ENCODE measurements around the gene DIS3L2. TPM values are rescaled to one million over a fixed set of nuclear protein-coding genes. Genes with fewer than 3 reads are reported as not detected.
A peak's percentile ranks its signal among the peaks of the same experiment; 100 is the strongest.
"Not testable (repeated sequence)": the region's sequence is repeated elsewhere in the genome, so short reads cannot be mapped to it uniquely, and the experiment has no call there.

The DIS3L2 gene
- total RNA-seq, 1 experiment from 2014 or later = 20.2 TPM

DNA sequence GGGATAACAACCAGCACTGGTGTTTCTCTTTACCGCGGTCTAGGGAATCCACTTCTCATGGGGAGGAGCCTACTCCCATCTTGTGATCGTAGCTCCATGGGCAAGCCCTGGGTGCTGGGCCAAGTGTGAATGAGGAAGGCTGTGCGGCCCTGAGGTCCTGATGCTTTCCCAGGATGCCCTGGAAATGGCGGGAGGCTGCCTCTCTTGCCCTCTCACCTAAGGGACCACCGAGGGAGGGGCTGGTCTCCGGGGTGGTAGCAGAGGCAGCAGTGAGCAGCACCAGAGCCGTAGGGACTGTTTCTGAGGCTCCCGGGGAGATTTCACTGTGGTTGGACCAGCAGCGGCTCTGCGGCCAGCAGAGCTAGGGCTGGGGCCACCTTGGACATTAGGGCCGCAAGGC lies 19.8 kb upstream of the DIS3L2 start:
- no peak for DNase-seq (ENCODE audit: low read depth)
- in situ Hi-C loops (cut with HindIII; ENCODE audit: low pct_unique_long_range_greater_than_20kb, low sequenced_read_pairs) = no loop called here

DNA sequence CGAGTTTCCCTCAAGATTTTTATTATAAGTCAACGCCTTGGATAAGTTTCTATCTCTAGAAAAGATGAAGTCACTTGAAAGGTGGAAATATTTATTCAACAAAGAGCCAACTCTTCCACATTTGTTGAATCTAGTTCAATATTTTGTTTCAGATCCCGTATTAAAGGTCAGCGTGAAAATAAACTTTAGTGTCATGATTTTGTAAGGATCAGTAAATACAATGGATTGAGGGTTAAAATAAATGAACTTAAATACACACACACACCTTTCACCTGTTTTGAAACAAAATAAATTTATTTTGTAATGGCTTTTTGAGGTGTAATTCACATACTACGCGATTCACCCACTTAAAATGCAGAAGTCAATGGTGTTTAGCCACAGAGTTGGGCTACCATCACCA lies 19.3 kb upstream of the DIS3L2 start:
- no peak for DNase-seq (ENCODE audit: low read depth)
- in situ Hi-C loops (cut with HindIII; ENCODE audit: low pct_unique_long_range_greater_than_20kb, low sequenced_read_pairs) = no loop called here

DNA sequence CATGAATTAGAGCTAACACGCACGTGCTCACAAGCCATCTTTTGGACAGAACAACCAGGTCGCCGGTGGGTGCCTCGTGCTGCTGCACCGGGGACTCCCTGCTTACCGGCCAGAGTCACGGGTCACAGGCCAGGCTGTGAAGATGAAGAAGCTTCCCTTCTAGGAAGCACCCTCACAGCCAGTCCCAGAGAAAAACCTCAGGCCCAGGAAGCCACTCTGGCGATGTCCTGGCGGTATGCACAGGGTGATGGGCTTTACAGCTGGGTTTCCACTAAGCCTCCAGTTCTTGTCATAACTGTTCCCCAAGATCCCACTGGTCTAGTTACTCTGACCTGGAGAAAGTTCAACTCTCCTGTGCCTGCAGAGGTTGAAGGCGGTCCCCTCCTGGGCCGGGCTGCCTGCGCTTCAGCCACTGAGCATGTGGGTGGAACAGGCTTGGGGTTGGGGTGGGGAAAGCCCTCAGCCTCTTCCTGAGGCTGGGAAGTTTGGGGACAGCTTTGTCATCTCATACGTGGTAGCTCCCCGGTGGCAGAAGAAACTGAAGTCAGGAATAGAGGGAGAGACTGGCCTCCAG lies 15.2 kb upstream of the DIS3L2 start:
- no peak for DNase-seq (ENCODE audit: low read depth)
- in situ Hi-C loops (cut with HindIII; ENCODE audit: low pct_unique_long_range_greater_than_20kb, low sequenced_read_pairs) = no loop called here

DNA sequence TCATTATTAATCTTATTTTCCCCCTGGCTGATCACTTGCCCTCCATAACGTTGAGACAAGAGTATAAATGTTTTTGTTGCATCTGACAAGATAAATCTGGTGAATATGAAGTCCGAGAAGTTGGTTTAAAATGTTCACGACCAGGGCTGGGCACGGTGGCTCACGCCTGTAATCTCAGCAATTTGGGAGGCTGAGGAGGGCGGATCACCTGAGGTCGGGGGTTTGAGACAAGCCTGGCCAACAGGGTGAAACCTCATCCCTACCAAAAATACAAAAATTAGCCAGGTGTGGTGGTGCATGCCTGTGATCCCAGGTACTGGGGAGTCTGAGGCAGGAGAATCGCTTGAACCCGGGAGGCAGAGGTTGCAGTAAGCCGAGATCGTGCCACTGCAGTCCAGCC lies 14.4 kb upstream of the DIS3L2 start:
- in situ Hi-C loops (cut with HindIII; ENCODE audit: low pct_unique_long_range_greater_than_20kb, low sequenced_read_pairs) = not testable (repeated sequence)

DNA sequence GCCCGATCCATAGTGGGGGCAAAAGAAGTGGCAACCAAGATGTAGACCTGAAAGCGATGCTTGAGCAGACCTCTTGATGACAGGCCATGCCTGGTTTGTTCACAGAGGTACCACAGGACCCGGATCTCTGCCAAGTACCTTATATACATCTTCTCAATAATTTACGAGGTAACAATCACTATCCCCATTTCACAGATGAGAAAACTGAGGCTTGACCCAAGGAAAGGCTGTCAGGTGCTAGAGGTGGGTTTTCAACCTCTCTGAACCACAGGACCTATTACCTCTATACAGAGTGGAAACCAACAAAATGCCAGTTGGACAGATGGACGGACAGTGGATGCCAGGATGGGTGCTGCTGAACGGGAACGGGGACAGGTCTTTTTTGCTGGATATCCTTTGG lies 13.8 kb upstream of the DIS3L2 start:
- in situ Hi-C loops (cut with HindIII; ENCODE audit: low pct_unique_long_range_greater_than_20kb, low sequenced_read_pairs) = no loop called here
- DNase-seq (ENCODE audit: low read depth) = no peak

More for the DNA sequence above, 14.4 kb upstream of the DIS3L2 start:
- DNase-seq (ENCODE audit: low read depth) = not testable (repeated sequence)

DNA sequence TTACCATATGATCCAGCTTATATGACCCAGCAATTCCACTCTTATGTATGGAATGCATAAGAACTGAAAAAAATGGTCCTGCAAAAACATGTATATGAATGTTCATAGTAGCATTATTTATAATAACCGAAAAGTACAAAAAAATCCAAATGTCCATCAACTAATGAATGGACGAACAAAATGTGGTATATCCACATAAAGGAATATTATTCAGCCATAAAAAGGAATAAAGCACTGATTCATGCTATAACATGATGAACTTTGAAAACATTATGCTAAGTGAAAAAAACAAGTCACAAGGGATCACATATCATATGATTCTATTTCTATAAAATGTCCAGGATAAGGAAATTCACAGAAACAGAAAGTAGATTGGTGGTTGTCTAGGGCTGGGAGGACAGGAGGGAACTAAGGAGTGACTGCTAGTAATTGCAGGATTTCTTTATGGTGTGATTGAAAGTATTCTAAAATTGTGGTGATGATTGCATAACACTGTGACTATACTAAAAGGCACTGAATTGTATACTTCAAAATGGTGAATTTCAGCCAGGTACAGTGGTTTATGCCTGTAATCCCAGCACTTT lies 10.0 kb upstream of the DIS3L2 start:
- no peak for DNase-seq (ENCODE audit: low read depth)
- in situ Hi-C loops (cut with HindIII; ENCODE audit: low pct_unique_long_range_greater_than_20kb, low sequenced_read_pairs) = no loop called here

DNA sequence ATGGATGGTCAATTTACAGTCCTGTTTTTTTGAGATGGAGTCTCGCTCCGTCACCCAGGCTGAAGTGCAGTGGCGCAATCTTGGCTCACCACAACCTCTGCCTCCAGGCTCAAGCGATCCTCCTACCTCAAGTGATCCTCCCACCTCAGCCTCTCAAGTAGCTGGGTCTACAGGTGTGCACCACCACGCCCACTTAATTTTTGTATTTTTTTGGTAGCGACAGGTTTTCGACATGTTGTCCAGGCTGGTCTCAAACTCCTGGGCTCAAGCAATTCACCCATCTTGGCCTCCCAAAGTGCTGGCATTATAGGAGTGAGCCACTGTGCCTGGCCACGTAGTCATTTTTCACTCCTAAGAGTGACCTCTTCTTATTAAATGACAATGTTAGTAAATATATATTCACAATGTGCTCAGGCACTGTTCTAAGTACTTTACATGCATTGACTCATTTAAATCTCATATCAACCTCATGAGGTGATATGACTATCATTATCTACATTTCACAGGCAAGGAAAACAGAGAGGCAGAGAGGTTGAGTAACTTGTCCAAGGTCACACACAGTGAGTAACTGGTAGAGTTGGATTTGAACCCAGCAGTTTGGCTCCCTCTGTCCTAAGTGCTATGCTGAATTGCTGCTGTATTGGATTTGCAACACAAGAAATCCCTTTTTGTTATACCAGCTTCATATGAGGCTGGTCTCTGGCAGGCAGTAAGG lies 5.6 kb upstream of the DIS3L2 start:
- in situ Hi-C loops (cut with HindIII; ENCODE audit: low pct_unique_long_range_greater_than_20kb, low sequenced_read_pairs) = no loop called here

DNA sequence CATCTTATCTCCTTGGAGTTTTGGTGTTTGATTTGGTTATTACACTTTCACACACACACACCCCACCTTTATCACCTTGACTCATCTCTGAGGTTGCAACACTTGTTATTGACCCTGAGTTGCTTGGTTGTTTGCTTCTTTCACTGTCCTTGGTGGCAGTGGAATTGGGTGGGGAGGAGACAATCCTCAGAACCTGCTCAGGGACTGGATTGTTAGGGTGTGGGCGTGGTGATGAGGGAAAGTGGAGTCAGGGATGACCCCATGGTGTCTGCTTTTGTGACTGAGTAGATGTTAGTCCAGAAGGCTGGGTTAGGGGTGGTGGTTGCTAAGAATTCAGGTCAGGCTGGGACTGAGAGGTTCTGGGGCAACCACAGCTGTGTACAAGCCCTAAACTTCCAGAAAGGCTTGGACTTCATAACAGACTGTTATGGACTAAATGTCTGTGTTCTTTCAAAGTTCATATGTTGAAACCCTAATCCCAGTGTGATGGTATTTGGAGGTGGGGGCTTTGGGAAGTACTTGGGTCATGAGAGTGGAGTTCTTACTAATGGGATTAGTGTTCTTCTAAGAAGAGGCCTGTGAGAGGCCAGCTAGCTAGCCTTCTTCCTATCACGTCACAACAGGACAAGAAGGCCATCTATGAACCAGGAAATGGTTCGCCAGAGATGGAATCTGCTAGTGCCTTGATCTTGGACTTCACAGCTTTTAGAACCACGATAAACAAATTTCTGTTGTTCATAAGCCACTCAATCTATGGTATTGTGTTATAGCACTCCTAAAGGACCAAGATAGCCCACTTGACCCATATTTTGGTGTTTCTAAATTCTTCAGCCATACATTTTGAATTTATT lies 3.4 kb upstream of the DIS3L2 start:
- in situ Hi-C loops (cut with HindIII; ENCODE audit: low pct_unique_long_range_greater_than_20kb, low sequenced_read_pairs) = no loop called here
- DNase-seq (ENCODE audit: low read depth) = no peak

More for the DNA sequence above, 5.6 kb upstream of the DIS3L2 start:
- DNase-seq (ENCODE audit: low read depth) = no peak

DNA sequence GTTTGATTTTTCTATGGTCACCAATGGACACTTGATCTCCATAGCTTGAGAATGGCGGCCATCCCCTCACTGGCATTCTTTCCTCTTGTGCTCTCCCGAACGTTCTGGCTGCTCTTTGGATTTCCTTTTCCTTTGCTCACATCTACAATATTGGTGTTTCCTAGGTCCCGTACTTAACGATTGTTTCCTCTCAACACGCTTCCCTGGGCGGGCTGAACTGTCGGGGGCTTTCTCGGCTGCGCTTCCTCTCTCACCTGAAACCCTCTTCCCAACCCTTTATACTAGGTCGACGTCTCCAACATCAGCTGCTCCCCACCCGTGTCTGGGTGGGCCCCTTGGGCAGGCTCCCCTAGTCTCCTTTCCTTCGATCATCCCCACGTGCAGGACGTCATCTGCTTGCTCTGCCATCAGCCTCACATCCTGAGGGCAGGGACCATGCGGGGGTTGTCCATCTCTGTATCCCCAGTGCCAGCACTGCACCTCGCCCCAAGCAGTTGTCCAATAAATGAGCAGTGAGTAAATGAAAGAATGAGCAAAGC lies 634 bp upstream of the DIS3L2 start:
- in situ Hi-C loops (cut with HindIII; ENCODE audit: low pct_unique_long_range_greater_than_20kb, low sequenced_read_pairs) = no loop called here
- no peak for DNase-seq (ENCODE audit: low read depth)

DNA sequence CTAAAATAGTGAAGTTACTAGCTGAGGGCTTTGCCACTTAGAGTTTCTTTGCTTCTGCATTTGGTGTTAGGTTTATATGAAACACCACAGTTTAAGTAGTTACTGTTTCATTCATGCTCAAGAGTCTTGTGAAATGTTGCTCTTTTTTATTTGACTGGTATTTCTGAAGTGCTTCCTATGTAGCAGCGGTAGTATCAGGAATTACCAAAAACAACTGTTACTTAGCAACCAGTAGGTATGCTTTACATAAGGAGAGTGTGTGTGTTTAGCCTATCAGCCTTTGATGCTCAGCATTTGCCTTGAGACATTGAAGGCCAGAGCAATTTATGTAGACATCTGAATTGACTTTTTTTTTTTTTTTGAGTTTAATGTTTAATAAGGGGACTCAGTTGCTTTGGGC lies 3.6 kb downstream of the DIS3L2 start:
- in situ Hi-C loops (cut with HindIII; ENCODE audit: low pct_unique_long_range_greater_than_20kb, low sequenced_read_pairs) = no loop called here
- no peak for DNase-seq (ENCODE audit: low read depth)

DNA sequence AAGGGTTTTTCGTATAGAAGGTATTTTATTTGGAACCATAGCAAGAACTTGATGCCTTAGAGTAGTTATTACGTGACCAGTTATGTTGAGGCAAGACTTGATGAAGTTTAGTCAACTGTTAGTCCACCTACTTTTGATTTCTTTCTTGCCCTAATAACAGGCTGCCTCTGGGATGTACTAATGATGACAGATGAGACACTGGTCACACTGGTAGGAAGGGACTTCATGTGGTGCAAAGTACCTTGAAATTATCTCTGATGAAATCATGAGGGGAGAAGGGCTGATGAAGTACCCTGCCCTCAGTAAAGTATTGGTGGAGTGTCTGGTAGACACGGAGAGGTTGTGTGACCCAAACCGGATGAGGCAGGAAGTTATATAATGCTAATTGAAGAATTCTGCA lies 5.4 kb downstream of the DIS3L2 start:
- DNase-seq (ENCODE audit: low read depth) = no peak
- in situ Hi-C loops (cut with HindIII; ENCODE audit: low pct_unique_long_range_greater_than_20kb, low sequenced_read_pairs) = no loop called here

DNA sequence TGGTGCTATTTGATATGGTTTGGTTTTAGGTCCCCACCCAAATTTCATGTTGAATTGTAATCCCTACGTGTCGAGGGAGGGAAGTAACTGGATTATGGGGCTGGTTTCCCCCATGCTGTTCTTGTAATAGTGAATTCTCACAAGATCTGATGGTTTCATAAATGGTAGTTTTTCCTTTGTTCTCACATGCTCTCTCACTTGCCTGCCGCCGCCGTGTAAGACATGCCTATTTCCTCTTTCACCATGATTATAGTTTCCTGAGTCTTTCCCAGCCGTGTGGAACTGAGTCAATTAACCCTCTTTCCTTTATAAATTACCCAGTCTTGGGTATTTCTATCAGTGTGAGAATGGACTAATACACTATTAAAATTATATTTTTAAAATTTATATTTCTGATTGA lies 7.3 kb downstream of the DIS3L2 start:
- no peak for DNase-seq (ENCODE audit: low read depth)
- in situ Hi-C loops (cut with HindIII; ENCODE audit: low pct_unique_long_range_greater_than_20kb, low sequenced_read_pairs) = no loop called here

DNA sequence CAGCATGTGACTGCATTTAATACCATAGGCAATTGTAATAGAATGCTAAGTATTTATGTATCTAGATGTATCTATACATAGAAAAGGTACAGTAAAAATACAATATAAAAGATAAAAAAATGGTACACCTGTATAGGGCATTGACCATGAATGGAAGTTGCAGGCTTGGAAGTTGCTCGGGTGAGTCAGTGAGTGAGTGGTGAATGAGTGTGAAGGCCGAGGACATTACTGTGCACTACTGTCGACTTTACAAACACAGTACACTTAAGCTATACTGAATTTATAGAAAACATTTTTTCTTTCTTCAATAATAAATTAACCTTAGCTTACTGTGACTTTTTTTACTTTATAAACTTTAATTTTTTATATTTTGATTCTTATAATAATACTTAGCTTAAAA lies 8.9 kb downstream of the DIS3L2 start:
- in situ Hi-C loops (cut with HindIII; ENCODE audit: low pct_unique_long_range_greater_than_20kb, low sequenced_read_pairs) = no loop called here

DNA sequence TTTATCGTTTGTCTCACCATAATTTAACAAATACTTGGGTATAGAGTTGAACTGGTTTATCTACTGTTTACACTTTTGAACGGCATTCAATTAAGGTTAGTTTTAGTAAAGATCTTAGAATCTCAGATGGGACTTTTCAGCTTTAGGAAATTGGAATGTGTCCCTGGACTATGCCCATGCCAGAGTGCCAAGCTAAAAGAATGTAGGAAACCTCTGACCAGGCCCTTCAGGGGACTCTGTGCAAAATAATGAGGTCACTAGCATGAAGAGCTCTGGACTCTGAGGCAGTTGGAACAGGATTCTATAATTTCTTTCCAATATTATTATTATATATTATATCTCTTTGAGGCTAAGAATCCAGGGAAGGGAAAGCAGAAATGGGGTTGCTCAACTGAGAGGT lies 13.5 kb downstream of the DIS3L2 start:
- DNase-seq (ENCODE audit: low read depth) = no peak
- in situ Hi-C loops (cut with HindIII; ENCODE audit: low pct_unique_long_range_greater_than_20kb, low sequenced_read_pairs) = no loop called here

More for the DNA sequence above, 8.9 kb downstream of the DIS3L2 start:
- DNase-seq (ENCODE audit: low read depth) = no peak

DNA sequence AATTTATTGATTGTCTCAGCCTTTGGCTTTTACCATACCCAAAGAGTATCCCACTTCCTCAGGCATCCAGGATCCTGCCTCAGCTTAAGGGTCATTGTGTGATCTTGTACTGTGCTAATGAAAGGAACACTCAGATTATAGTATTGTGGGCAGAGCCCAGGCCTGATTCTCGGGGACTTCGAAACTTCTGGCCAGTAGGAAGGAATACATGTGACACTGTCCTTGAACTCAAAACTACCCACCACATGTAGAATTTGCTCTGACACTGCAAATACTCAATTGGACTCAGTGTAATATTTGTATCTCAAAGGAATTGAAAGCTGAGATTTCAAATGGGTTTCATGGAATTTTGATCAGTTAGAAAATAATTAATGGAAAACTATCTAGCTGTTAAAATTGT lies 15.9 kb downstream of the DIS3L2 start:
- DNase-seq (ENCODE audit: low read depth) = no peak
- in situ Hi-C loops (cut with HindIII; ENCODE audit: low pct_unique_long_range_greater_than_20kb, low sequenced_read_pairs) = no loop called here

DNA sequence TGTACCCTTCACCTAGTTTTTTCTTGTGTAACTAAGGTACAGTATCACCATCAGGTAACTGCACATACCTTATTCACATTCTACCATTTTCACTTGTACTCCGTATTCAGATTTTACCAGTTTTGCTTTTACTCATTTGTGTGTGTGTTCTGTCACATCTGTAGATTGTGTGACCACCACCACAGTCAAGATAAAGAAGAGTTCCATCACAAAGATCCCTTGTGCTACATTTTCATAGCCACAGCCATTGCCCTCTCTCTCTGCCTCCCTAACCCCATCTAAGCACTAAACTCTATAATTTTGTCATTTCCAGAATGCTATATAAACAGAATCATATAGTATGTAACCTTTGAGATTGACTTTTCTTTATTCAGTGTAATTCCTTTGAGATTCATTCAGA lies 23.5 kb downstream of the DIS3L2 start:
- no peak for DNase-seq (ENCODE audit: low read depth)
- in situ Hi-C loops (cut with HindIII; ENCODE audit: low pct_unique_long_range_greater_than_20kb, low sequenced_read_pairs) = no loop called here

DNA sequence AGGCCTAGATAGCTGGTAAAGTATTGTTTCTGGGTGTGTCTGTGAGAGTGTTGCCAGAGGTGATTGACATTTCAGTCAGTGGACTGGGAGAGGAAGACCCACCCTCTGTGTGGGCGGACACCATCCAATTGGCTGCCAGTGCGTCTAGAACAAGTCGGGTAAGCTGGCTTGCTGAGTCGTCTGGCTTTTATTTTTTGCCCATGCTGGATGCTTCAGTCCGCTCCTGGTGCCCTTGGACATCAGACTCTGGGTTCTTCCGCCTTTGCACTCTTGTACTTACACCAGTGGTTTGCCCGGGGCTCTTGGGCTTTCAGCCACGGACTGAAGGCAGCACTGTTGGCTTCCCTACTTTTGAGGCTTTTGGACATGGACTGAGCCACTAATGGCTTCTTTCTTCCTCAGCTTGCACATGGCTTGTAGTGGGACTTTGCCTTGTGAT lies 24.3 kb downstream of the DIS3L2 start:
- DNase-seq (ENCODE audit: low read depth) = peak; percentile 69
- in situ Hi-C loops (cut with HindIII; ENCODE audit: low pct_unique_long_range_greater_than_20kb, low sequenced_read_pairs) = no loop called here

DNA sequence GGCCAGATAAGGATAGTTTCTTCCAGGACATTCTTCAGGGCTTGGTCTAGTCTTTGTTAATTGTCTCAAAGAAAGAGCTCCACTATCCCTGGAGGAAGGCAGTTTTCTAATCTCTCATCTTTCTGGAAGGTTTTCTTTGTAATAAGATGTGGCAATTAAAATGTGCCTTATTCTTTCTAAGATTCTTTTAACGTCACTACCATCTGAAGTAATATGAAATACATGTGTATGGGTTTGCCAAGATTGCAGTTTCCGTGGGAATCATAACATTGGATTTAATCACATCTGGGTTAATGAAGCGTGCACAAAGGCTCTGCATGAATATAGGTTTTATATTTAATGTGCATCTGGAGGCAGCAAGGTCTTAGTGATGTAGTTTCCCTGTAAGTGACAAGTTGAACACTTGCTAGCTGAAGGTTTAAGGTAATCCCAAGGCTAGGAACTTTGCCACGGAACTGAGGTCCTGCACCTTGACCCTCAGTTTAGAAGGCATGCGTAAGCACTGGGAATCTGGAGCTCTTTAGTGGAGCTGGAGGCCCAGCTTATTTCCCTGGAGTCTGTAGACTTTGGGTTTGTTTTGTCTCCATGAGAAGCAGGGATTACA lies 25.7 kb downstream of the DIS3L2 start:
- in situ Hi-C loops (cut with HindIII; ENCODE audit: low pct_unique_long_range_greater_than_20kb, low sequenced_read_pairs) = no loop called here
- no peak for DNase-seq (ENCODE audit: low read depth)
